Adipose tissue (tissue), 3 donors: ENCODE measurements around the gene ERAP2. TPM values are rescaled to one million over a fixed set of nuclear protein-coding genes. Genes with fewer than 3 reads are reported as not detected.

ENCODE experiments used
- H3K27ac ChIP-seq: one replicate; pipeline ENCODE4 v1.5.1; 2013; ENCODE audit warnings: low read depth, low read length
- WGBS, 3 donors: extraction: QIAGEN DNeasy Blood & Tissue Kit; methylation state at CpG; one replicate each; pipeline ENCODE4 v1.1.7; 2013; 5-methylcytosine and 5-hydroxymethylcytosine counted together
- polyA plus RNA-seq, 3 donors: library from polyadenylated mRNA; stranded (reverse); fragments of 200-250 nt; gene quantifications; one replicate each; pipeline ENCODE4 v1.2.3, GENCODE V29; 2013
- donor health status: healthy with polysubstance abuse.
- donor health status: Bipolar disorder and iron deficiency.
- donor health status: healthy.

The ERAP2 gene
- polyA plus RNA-seq, 3 donors = 0.77 to 4.0 (median 1.8) TPM

- 67 to 84% (median 73%) methylated on average over 2 of the region's 2 CpGs for WGBS, 3 donors
- no peak overlapping the region for H3K27ac ChIP-seq
These were observed 5.3 kb downstream of the ERAP2 start for GRCh38 chr5:96881511-96882115.

- H3K27ac ChIP-seq = no peak overlapping the region
- WGBS, 3 donors = 80 to 86% (median 82%) methylated on average over 3 of the region's 3 CpGs
These were observed 7.6 kb downstream of the ERAP2 start for GRCh38 chr5:96883871-96884270.

- H3K27ac ChIP-seq = no peak overlapping the region
- WGBS, 3 donors = 85 to 93% (median 92%) methylated on average over 7 of the region's 7 CpGs
These were observed 8.7 kb downstream of the ERAP2 start for GRCh38 chr5:96884995-96885394.

GRCh38 chr5:96885518-96886338 lies 9.4 kb downstream of the ERAP2 start:
- no peak overlapping the region for H3K27ac ChIP-seq

GRCh38 chr5:96893342-96893741 lies 17.0 kb downstream of the ERAP2 start:
- 74 to 84% (median 78%) methylated on average over 4 of the region's 4 CpGs for WGBS, 3 donors
- no peak overlapping the region for H3K27ac ChIP-seq

More at GRCh38 chr5:96885518-96886338, 9.4 kb downstream of the ERAP2 start:
- 63 to 75% (median 70%) methylated on average over 5 of the region's 5 CpGs for WGBS, 3 donors

- no peak overlapping the region for H3K27ac ChIP-seq
- 47 to 79% (median 48%) methylated on average over 4 of the region's 4 CpGs for WGBS, 3 donors
These were observed 20.0 kb downstream of the ERAP2 start for GRCh38 chr5:96896276-96896675.

GRCh38 chr5:96896806-96897205 lies 20.5 kb downstream of the ERAP2 start:
- 42 to 88% (median 47%) methylated on average over 3 of the region's 3 CpGs for WGBS, 3 donors

GRCh38 chr5:96901384-96901783 lies 25.1 kb downstream of the ERAP2 start:
- no peak overlapping the region for H3K27ac ChIP-seq
- WGBS, 3 donors = 85 to 92% (median 86%) methylated on average over 6 of the region's 6 CpGs

More at GRCh38 chr5:96896806-96897205, 20.5 kb downstream of the ERAP2 start:
- H3K27ac ChIP-seq = no peak overlapping the region

- 85 to 92% (median 91%) methylated on average over 1 of the region's 1 CpG for WGBS, 3 donors
- no peak overlapping the region for H3K27ac ChIP-seq
These were observed 25.5 kb downstream of the ERAP2 start for GRCh38 chr5:96901841-96902240.

- no peak overlapping the region for H3K27ac ChIP-seq
- WGBS, 3 donors = 98 to 100% (median 98%) methylated on average over 3 of the region's 3 CpGs
These were observed 26.6 kb downstream of the ERAP2 start for GRCh38 chr5:96902876-96903275.

GRCh38 chr5:96903300-96903699 lies 27.0 kb downstream of the ERAP2 start:
- H3K27ac ChIP-seq = no peak overlapping the region
- WGBS, 3 donors = 94 to 99% (median 94%) methylated on average over 2 of the region's 2 CpGs

- WGBS, 3 donors = 60 to 87% (median 67%) methylated on average over 3 of the region's 3 CpGs
- H3K27ac ChIP-seq = no peak overlapping the region
These were observed 28.0 kb downstream of the ERAP2 start for GRCh38 chr5:96904054-96904931.

GRCh38 chr5:96905864-96906263 lies 29.6 kb downstream of the ERAP2 start:
- 67 to 95% (median 73%) methylated on average over 3 of the region's 3 CpGs for WGBS, 3 donors
- no peak overlapping the region for H3K27ac ChIP-seq

- 41 to 94% (median 88%) methylated on average over 4 of the region's 4 CpGs for WGBS, 3 donors
- H3K27ac ChIP-seq = no peak overlapping the region
These were observed 32.7 kb downstream of the ERAP2 start for GRCh38 chr5:96909003-96909402.

GRCh38 chr5:96909435-96909834 lies 33.1 kb downstream of the ERAP2 start:
- WGBS, 3 donors = 85 to 96% (median 95%) methylated on average over 4 of the region's 4 CpGs

GRCh38 chr5:96911139-96911538 lies 34.8 kb downstream of the ERAP2 start:
- no peak overlapping the region for H3K27ac ChIP-seq
- 88 to 92% (median 89%) methylated on average over 2 of the region's 2 CpGs for WGBS, 3 donors

More at GRCh38 chr5:96909435-96909834, 33.1 kb downstream of the ERAP2 start:
- H3K27ac ChIP-seq = no peak overlapping the region

- H3K27ac ChIP-seq = no peak overlapping the region
- WGBS, 3 donors = 38 to 85% (median 72%) methylated on average over 2 of the region's 2 CpGs
These were observed 36.9 kb downstream of the ERAP2 start for GRCh38 chr5:96913233-96913632.

GRCh38 chr5:96919754-96920197 lies 43.5 kb downstream of the ERAP2 start:
- H3K27ac ChIP-seq = no peak overlapping the region
- WGBS, 3 donors = 97% methylated on average over 4 of the region's 4 CpGs
